PC-3 (cell line): ENCODE data around the gene BCAT1.

Experiments
- CTCF ChIP-seq: fragments of 300-600 bp; sonication (generic); conservative IDR thresholded peaks from 2 replicates; pipeline ENCODE4 v1.5.1; 2017; ENCODE audit warnings: antibody characterized with exemption, low read depth, mild to moderate bottlenecking, low read length
- EZH2 ChIP-seq: fragments of 300-600 bp; sonication (generic); IDR thresholded peaks from one replicate; pipeline ENCODE4 v1.6.1; 2017; ENCODE audit warnings: antibody characterized with exemption, mild to moderate bottlenecking, low read length; ENCODE audit not compliant: unreplicated experiment

DNA sequence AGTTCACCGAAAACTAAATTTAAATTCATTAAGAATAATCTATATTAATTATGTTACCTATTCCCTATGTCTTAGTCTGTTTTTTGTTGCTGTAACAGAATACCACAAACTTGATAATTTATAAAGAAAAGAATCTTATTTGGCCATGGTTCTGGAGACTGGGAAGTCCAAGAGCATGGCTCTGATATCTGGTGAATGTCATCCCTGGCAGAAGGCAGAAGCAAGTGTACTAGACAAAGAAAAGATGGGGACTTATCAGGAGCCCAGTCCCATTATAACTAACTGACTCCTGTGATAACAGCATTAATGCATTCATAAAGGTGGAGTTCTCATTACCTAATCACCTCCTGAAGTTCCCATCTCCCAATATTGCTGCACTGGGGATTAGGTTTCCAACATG lies 33.3 kb upstream of the BCAT1 start:
- TF ChIP-seq CTCF (no peak), EZH2 (no peak)
